HS-5 (cell line): ENCODE measurements around the gene NFAM1.

Experiments used
- DNase-seq: peaks from one replicate; pipeline ENCODE4 v3.0.0-alpha.2; 2012; ENCODE audit warnings: low read depth

The NFAM1 gene

GRCh38 chr22:42358643-42359558 lies 73.3 kb downstream of the NFAM1 start:
- no peak for DNase-seq

GRCh38 chr22:42357634-42358296 lies 74.4 kb downstream of the NFAM1 start:
- DNase-seq, result no peak

- DNase-seq, result no peak
Observed at GRCh38 chr22:42357221-42357620, 75.0 kb downstream of the NFAM1 start.

- DNase-seq, result no peak
Observed at GRCh38 chr22:42356533-42356932, 75.7 kb downstream of the NFAM1 start.

- DNase-seq, result peak; percentile 16
Observed at GRCh38 chr22:42353883-42354727, 78.1 kb downstream of the NFAM1 start.

GRCh38 chr22:42350373-42350772 lies 81.8 kb downstream of the NFAM1 start:
- no peak for DNase-seq

- no peak for DNase-seq
Observed at GRCh38 chr22:42347281-42347824, 84.8 kb downstream of the NFAM1 start.

- DNase-seq, result no peak
Observed at GRCh38 chr22:42346722-42347121, 85.5 kb downstream of the NFAM1 start.

- no peak for DNase-seq
Observed at GRCh38 chr22:42345458-42345857, 86.7 kb downstream of the NFAM1 start.

- no peak for DNase-seq
Observed at GRCh38 chr22:42344361-42344905, 87.8 kb downstream of the NFAM1 start.

GRCh38 chr22:42343531-42344081 lies 88.6 kb downstream of the NFAM1 start:
- no peak for DNase-seq

GRCh38 chr22:42343121-42343454 lies 89.1 kb downstream of the NFAM1 start:
- no peak for DNase-seq

- no peak for DNase-seq
Observed at GRCh38 chr22:42342426-42343120, 89.6 kb downstream of the NFAM1 start.

- no peak for DNase-seq
Observed at GRCh38 chr22:42341779-42342178, 90.4 kb downstream of the NFAM1 start.

- DNase-seq, result no peak
Observed at GRCh38 chr22:42340829-42341383, 91.3 kb downstream of the NFAM1 start.

- no peak for DNase-seq
Observed at GRCh38 chr22:42340150-42340549, 92.1 kb downstream of the NFAM1 start.

GRCh38 chr22:42338479-42338878 lies 93.7 kb downstream of the NFAM1 start:
- no peak for DNase-seq

- DNase-seq, result no peak
Observed at GRCh38 chr22:42337356-42337755, 94.8 kb downstream of the NFAM1 start.

- DNase-seq, result no peak
Observed at GRCh38 chr22:42336527-42337227, 95.5 kb downstream of the NFAM1 start.

GRCh38 chr22:42335839-42336378 lies 96.3 kb downstream of the NFAM1 start:
- no peak for DNase-seq
